Suprapubic skin (tissue), 3 donors: Measurements from ENCODE around the gene LIG4.

Experiments used
- EP300 ChIP-seq: sonication (generic); formaldehyde crosslinking; IDR thresholded peaks from one replicate; pipeline ENCODE4 v1.6.1; 2017; ENCODE audit warnings: antibody characterized with exemption
- POLR2A ChIP-seq, 2 donors: fragments of 450-650 bp; IDR thresholded peaks; one replicate each; pipeline ENCODE4 v1.6.1; 2017; ENCODE audit warnings: antibody characterized with exemption in 2 of 2, mild to moderate bottlenecking in 2 of 2, moderate library complexity in 2 of 2
- TF ChIP-seq, protein P1 (sequence below), 2 donors: fragments of 200-600 bp in 1 of 2; fragments of 450-650 bp in 1 of 2; sonication (generic) in 1 of 2; IDR thresholded peaks; one replicate each; pipeline ENCODE4 v1.5.1; 2016 to 2019; ENCODE audit warnings: antibody characterized with exemption in 2 of 2, mild to moderate bottlenecking in 1 of 2, moderate library complexity in 1 of 2

DNA sequence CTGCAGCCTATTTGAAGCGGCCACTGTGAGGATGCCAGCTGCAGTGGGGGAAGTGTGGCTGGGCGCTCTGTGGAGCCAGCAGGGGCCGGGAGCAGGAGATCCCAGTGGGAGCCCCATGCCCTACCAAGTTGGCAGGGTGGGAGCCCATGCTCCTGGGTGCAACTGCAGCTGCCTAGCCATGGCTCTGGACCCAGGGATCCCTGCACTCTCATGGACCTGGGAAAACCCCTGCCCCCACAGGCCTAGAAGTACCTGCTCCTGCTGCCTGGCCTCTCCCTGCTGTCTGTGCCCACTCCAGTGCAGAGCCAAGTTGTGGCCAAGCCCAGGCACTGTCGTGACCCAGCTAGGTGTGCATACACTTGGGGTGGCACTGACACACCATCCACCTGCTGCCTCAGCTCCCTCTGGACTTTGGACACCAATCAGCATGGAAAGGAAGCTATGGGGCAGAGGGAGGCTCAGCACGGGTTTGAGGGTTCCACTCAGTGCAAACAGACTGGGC, 20.9 kb downstream of the LIG4 start:
- TF ChIP-seq, protein P1, sequence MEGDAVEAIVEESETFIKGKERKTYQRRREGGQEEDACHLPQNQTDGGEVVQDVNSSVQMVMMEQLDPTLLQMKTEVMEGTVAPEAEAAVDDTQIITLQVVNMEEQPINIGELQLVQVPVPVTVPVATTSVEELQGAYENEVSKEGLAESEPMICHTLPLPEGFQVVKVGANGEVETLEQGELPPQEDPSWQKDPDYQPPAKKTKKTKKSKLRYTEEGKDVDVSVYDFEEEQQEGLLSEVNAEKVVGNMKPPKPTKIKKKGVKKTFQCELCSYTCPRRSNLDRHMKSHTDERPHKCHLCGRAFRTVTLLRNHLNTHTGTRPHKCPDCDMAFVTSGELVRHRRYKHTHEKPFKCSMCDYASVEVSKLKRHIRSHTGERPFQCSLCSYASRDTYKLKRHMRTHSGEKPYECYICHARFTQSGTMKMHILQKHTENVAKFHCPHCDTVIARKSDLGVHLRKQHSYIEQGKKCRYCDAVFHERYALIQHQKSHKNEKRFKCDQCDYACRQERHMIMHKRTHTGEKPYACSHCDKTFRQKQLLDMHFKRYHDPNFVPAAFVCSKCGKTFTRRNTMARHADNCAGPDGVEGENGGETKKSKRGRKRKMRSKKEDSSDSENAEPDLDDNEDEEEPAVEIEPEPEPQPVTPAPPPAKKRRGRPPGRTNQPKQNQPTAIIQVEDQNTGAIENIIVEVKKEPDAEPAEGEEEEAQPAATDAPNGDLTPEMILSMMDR (IDR thresholded peaks at IDR 0.05): no peak
- TF ChIP-seq EP300: no peak
- TF ChIP-seq POLR2A (IDR thresholded peaks at IDR 0.05): no peak
